GM12878 (cell line): ENCODE results near the gene PRR18. TPM values are rescaled to one million over a fixed set of nuclear protein-coding genes. Genes with fewer than 3 reads are reported as not detected.
A peak's percentile ranks its signal among the peaks of the same experiment; 100 is the strongest.

Source experiments
- ATAC-seq: fragments of 200-7000 bp; cut with Tn5 transposase; 3 replicates; pipeline ENCODE4 v1.9.1; 2020; ENCODE audit warnings: mild to moderate bottlenecking, moderate library complexity
- BruUV-seq: library from RNA; stranded (reverse); fragments of 400-500 nt; replicated peaks from 2 replicates; lab custom pipeline; 2021; lab: Mats Ljungman, UMichigan
- CTCF ChIA-PET: fragments of 300-600 bp; sonication (Branson Sonifier 250); formaldehyde crosslinking; extraction: SDS; loops from one replicate; lab custom pipeline; 2021; ENCODE audit warnings: inconsistent platforms; lab: Yijun Ruan, JAX
- POLR2A ChIA-PET: fragments of 350-600 bp; formaldehyde crosslinking; extraction: SDS; loops from one replicate; lab custom pipeline; 2021; ENCODE audit warnings: inconsistent platforms; lab: Charles Lee
- RAD21 ChIA-PET: fragments of 300-600 bp; sonication (Branson Sonifier 250); formaldehyde crosslinking; loops from one replicate; lab custom pipeline; 2023; ENCODE audit warnings: antibody characterized with exemption; ENCODE audit not compliant: unreplicated experiment; lab: Charles Lee
- SMC1A ChIA-PET: fragments of 300-600 bp; sonication (Branson Sonifier 250); formaldehyde crosslinking; loops from one replicate; lab custom pipeline; 2023; ENCODE audit not compliant: unreplicated experiment, uncharacterized antibody; lab: Charles Lee
- DNase-seq: peaks from one replicate; pipeline ENCODE4 v3.0.0-alpha.2; 2011; ENCODE audit warnings: low read depth, low spot score
- FAIRE-seq: peaks from 3 replicates; lab custom pipeline; 2011; peaks lifted over from hg19 to GRCh38; lab: Jason Lieb, UNC
- H2AFZ ChIP-seq: 2 replicates; pipeline ENCODE4 v1.6.0; 2011; ENCODE audit warnings: low read depth, low read length, control low read depth; ENCODE audit not compliant: control insufficient read depth
- H3K27ac ChIP-seq: 2 replicates; pipeline ENCODE4 v1.5.1; 2011; ENCODE audit warnings: control low read depth; ENCODE audit not compliant: control insufficient read depth, insufficient read depth
- H3K27me3 ChIP-seq, 2 experiments: replicated peaks in 1 of 2; 2 replicates each; pipeline versions ENCODE4 v1.6.0 to v1.6.1; 2011; ENCODE audit warnings: low read length in 1 of 2; ENCODE audit not compliant: control insufficient read depth in 2 of 2, insufficient read depth in 2 of 2
- H3K36me3 ChIP-seq, 2 experiments: 2 replicates each; pipeline ENCODE4 v1.5.1; 2011; ENCODE audit warnings: low read length in 1 of 2; ENCODE audit not compliant: control insufficient read depth in 2 of 2, insufficient read depth in 2 of 2
- H3K4me1 ChIP-seq: 2 replicates; pipeline ENCODE4 v1.6.1; 2011; ENCODE audit warnings: mild to moderate bottlenecking, low read length, moderate library complexity, mixed read lengths; ENCODE audit not compliant: control insufficient read depth, insufficient read depth
- H3K4me2 ChIP-seq: 2 replicates; pipeline ENCODE4 v1.6.0; 2011; ENCODE audit warnings: control low read depth; ENCODE audit not compliant: control insufficient read depth, insufficient read depth
- H3K4me3 ChIP-seq: fragments of 200-600 bp; sonication (generic); 2 replicates; pipeline ENCODE4 v1.5.1; 2016
- H3K79me2 ChIP-seq: 2 replicates; pipeline ENCODE4 v1.6.0; 2011; ENCODE audit warnings: low read length; ENCODE audit not compliant: control insufficient read depth, insufficient read depth
- H3K9ac ChIP-seq: 2 replicates; pipeline ENCODE4 v1.8.0; 2011; ENCODE audit warnings: low read length, control low read depth, mixed read lengths; ENCODE audit not compliant: control insufficient read depth, insufficient read depth
- H3K9me3 ChIP-seq: replicated peaks from 3 replicates; pipeline ENCODE4 v1.5.1; 2011; ENCODE audit warnings: mild to moderate bottlenecking, low read length; ENCODE audit not compliant: control insufficient read depth, insufficient read depth
- H4K20me1 ChIP-seq: 2 replicates; pipeline ENCODE4 v1.6.0; 2011; ENCODE audit not compliant: control insufficient read depth, insufficient read depth
- ATF7 ChIP-seq: fragments of 450-650 bp; IDR thresholded peaks from 2 replicates; pipeline ENCODE4 v1.6.1; 2016; ENCODE audit warnings: low read depth, mild to moderate bottlenecking
- BACH1 ChIP-seq: fragments of 450-650 bp; IDR thresholded peaks from 2 replicates; pipeline ENCODE4 v1.6.1; 2017; ENCODE audit warnings: mild to moderate bottlenecking, borderline replicate concordance
- BHLHE40 ChIP-seq, 2 experiments: fragments of 450-650 bp in 1 of 2; IDR thresholded peaks; 2 replicates each; pipeline ENCODE4 v1.6.1; 2011 to 2017; ENCODE audit warnings: low read depth in 2 of 2, borderline replicate concordance in 1 of 2, improper control_type of control experiment in 1 of 2, low read length in 1 of 2, mild to moderate bottlenecking in 1 of 2
- CHD2 ChIP-seq: IDR thresholded peaks from 2 replicates; pipeline ENCODE4 v1.6.1; 2011; ENCODE audit warnings: low read depth, low read length, improper control_type of control experiment, borderline replicate concordance
- EED ChIP-seq: sonication (generic); IDR thresholded peaks from 2 replicates; pipeline ENCODE4 v1.6.1; 2016; ENCODE audit warnings: antibody characterized with exemption, low read depth
- FOXK2 ChIP-seq: fragments of 450-650 bp; IDR thresholded peaks from 2 replicates; pipeline ENCODE4 v1.6.1; 2017; ENCODE audit warnings: mild to moderate bottlenecking, moderate library complexity
- HCFC1 ChIP-seq: fragments of 150-350 bp; IDR thresholded peaks from 2 replicates; pipeline ENCODE4 v1.6.1; 2014; ENCODE audit warnings: low read length
- HDAC2 ChIP-seq: fragments of 200-600 bp; sonication (generic); IDR thresholded peaks from 2 replicates; pipeline ENCODE4 v1.6.1; 2017
- HDAC6 ChIP-seq: fragments of 200-600 bp; sonication (generic); IDR thresholded peaks from one replicate; pipeline ENCODE4 v1.8.0; 2017; ENCODE audit warnings: antibody characterized with exemption; ENCODE audit not compliant: unreplicated experiment
- IKZF2 ChIP-seq, 2 experiments: fragments of 450-650 bp; IDR thresholded peaks; 2 replicates each; pipeline ENCODE4 v1.6.1; 2017; ENCODE audit warnings: mild to moderate bottlenecking in 2 of 2, moderate library complexity in 2 of 2
- MTA3 ChIP-seq: IDR thresholded peaks from 2 replicates; pipeline ENCODE4 v1.6.1; 2012; ENCODE audit warnings: low read length, inconsistent platforms, borderline replicate concordance
- MXI1 ChIP-seq: fragments of 150-350 bp; IDR thresholded peaks from 2 replicates; pipeline ENCODE4 v1.6.1; 2011; ENCODE audit warnings: low read depth, mild to moderate bottlenecking, inconsistent platforms, low read length, improper control_type of control experiment
- NFIC ChIP-seq: IDR thresholded peaks from 2 replicates; pipeline ENCODE4 v1.6.1; 2012; ENCODE audit warnings: low read depth, mild to moderate bottlenecking, inconsistent platforms, low read length, moderate library complexity
- NR2C1 ChIP-seq: fragments of 450-650 bp; IDR thresholded peaks from 2 replicates; pipeline ENCODE4 v1.6.1; 2017; ENCODE audit warnings: antibody characterized with exemption, mild to moderate bottlenecking, moderate library complexity
- PAX5 ChIP-seq: IDR thresholded peaks from 2 replicates; pipeline ENCODE4 v1.6.1; 2011; ENCODE audit warnings: low read depth, low read length, borderline replicate concordance
- POLR2A ChIP-seq: IDR thresholded peaks from 2 replicates; pipeline ENCODE4 v1.6.1; 2011; ENCODE audit warnings: low read depth, mild to moderate bottlenecking, low read length
- RBBP5 ChIP-seq: fragments of 200-600 bp; sonication (generic); conservative IDR thresholded peaks from 2 replicates; pipeline ENCODE4 v1.6.1; 2016
- SP1 ChIP-seq: IDR thresholded peaks from one replicate; pipeline ENCODE4 v1.6.1; 2011; ENCODE audit warnings: low read depth, low read length
- WRNIP1 ChIP-seq: IDR thresholded peaks from 2 replicates; pipeline ENCODE4 v1.6.1; 2011; ENCODE audit warnings: low read depth, low read length, improper control_type of control experiment, borderline replicate concordance
- WGBS: methylation state at CpG from one replicate; pipeline ENCODE4 v1.1.6; 2016; ENCODE audit warnings: low lambda C conversion rate; ENCODE audit not compliant: insufficient replicate concordance, insufficient coverage; ENCODE audit errors: missing lambda C conversion rate; 5-methylcytosine and 5-hydroxymethylcytosine counted together
- in situ Hi-C: fragments of 300-500 bp; cut with MboI; formaldehyde crosslinking; loops from 9 replicates; pipeline ENCODE4 v1.14.3; 2018; ENCODE audit warnings: mixed read lengths
- intact Hi-C: fragments of 100-400 bp; cut with micrococcal nuclease; formaldehyde crosslinking; loops from one replicate; pipeline ENCODE4 v1.14.2; 2022; ENCODE audit not compliant: unreplicated experiment
- polyA plus RNA-seq, 11 experiments: library from polyadenylated mRNA; depleted of rRNA in 4 of 11; unstranded in 6 of 11; stranded (reverse) in 5 of 11; fragments of >200 nt; fragmentation: Nextera tagmentation in 4 of 11; fragmentation: Illumina TruSeq in 1 of 11; extraction: Ambion mirVana in 4 of 11; extraction: Trizol in 1 of 11; gene quantifications; 1 replicate in 1 of 11; 2 replicates in 10 of 11; pipeline versions ENCODE4 v1.2.1 to v1.2.3, GENCODE V29; 2011 to 2016; ENCODE audit warnings: inconsistent platforms in 2 of 11, missing spikeins in 2 of 11, low read depth in 1 of 11
- total RNA-seq, 4 experiments: library from RNA; depleted of rRNA in 3 of 4; stranded (reverse); fragments of >200 nt in 3 of 4; fragmentation: Illumina TruSeq in 1 of 4; extraction: Trizol in 1 of 4; gene quantifications; 2 replicates each; pipeline versions ENCODE4 v1.2.1 to v1.2.3, GENCODE V29; 2013 to 2021
- TF ChIP-seq, protein P1 (sequence below): IDR thresholded peaks from 2 replicates; pipeline ENCODE4 v1.6.1; 2011; ENCODE audit warnings: low read depth, mild to moderate bottlenecking, low read length, moderate library complexity, borderline replicate concordance; ENCODE audit errors: extremely low read depth
- TF ChIP-seq, protein P2 (sequence below): fragments of 450-650 bp; IDR thresholded peaks from 2 replicates; pipeline ENCODE4 v1.6.1; 2017; ENCODE audit warnings: low read depth, mild to moderate bottlenecking, moderate library complexity

The PRR18 gene
- total and polyA plus RNA-seq, 10 of the 15 experiments (the other 5 are each of a cell fraction or from before 2014, with no cell fraction given) = 0.13 to 8.2 (median 1.6) TPM

DNA sequence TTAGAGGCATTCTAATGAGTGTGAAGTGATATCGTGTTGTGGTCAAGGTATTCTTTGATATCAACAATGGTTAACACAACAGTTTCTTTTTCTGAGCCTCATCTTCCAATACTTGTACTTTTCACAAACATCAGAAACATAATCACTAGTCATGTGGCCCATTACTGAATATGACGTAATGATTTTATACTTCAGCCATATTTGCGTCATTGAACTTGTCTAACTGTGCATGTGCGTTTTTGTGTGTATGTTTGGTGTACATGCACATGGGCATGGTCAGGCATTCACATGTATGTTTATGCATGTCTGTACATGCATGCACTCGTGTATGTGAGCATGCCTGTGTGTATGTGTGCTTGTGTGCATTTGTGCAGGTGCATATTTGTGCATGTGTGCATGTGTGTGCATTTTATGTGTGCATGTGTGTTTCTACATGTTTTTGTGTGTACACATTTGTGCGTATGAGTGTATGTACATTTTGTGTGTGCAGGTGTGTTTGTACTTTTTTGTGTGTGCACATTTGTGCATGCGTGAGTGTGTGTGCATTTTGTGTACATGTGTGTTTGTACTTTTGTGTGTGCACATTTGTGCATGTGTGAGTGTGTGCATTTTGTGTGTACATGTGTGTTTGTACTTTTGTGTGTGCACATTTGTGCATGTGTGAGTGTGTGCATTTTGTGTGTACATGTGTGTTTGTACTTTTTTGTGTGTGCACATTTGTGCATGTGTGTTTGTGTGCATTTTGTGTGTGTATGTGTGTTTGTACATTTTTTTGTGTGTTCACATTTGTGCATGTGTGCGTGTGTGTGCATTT, 29.4 kb downstream of the PRR18 start:
- H3K4me3 ChIP-seq = no peak overlapping the region
- H3K9me3 ChIP-seq = no peaks in the 10 kb centered on the region; the same call in 2 of the 3 replicates
- ChIA-PET RAD21 (interaction anchor here (1.5 to 4.4 kb wide), 2 partner anchors 32 to 35 kb away, joined by 5 to 60 read pairs; partner anchors contain the start of gene PRR18), SMC1A (interaction anchor here (3.1 to 3.8 kb wide), 4 partner anchors 31 to 121 kb away, joined by 20 to 29 read pairs (median 26); partner anchors contain the start of gene PRR18), CTCF (interaction anchor here (3.4 to 5.1 kb wide), 5 partner anchors 32 to 121 kb away, joined by 33 to 105 read pairs (median 40); partner anchors contain the start of gene PRR18), POLR2A (no interaction called here)
- intact Hi-C loops (loop anchor here (2.0 to 10.0 kb wide), 3 partner anchors 54 to 394 kb away; partner anchors contain the start of gene SFT2D1), in situ Hi-C loops (loop anchor here (5.0 kb wide), 2 partner anchors 34 to 109 kb away; no protein-coding TSS in a partner anchor)
- peaks cover 38% of the 10 kb centered on the region for H3K4me1 ChIP-seq
- H3K27me3 ChIP-seq = no peaks in the 10 kb centered on the region
- no peak overlapping the region for H3K4me2 ChIP-seq
- no peaks in the 10 kb centered on the region for H3K79me2 ChIP-seq
- DNase-seq (no peak), ATAC-seq (no peak), FAIRE-seq (no peak)
- no peaks in the 10 kb centered on the region for H3K36me3 ChIP-seq
- BruUV-seq = no TSS peak
- no peak overlapping the region for H3K9ac ChIP-seq
- WGBS = 77% methylated on average over 8 of the region's 8 CpGs
- no peak overlapping the region for H2AFZ ChIP-seq
- no peaks in the 10 kb centered on the region for H4K20me1 ChIP-seq
- peak overlapping the region; percentile 62 for H3K27ac ChIP-seq
- TF ChIP-seq, protein P1, sequence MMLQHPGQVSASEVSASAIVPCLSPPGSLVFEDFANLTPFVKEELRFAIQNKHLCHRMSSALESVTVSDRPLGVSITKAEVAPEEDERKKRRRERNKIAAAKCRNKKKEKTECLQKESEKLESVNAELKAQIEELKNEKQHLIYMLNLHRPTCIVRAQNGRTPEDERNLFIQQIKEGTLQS = no peak
- TF ChIP-seq MTA3 = no peak
- peak; percentile 68 for TF ChIP-seq ATF7
- TF ChIP-seq, protein P2, sequence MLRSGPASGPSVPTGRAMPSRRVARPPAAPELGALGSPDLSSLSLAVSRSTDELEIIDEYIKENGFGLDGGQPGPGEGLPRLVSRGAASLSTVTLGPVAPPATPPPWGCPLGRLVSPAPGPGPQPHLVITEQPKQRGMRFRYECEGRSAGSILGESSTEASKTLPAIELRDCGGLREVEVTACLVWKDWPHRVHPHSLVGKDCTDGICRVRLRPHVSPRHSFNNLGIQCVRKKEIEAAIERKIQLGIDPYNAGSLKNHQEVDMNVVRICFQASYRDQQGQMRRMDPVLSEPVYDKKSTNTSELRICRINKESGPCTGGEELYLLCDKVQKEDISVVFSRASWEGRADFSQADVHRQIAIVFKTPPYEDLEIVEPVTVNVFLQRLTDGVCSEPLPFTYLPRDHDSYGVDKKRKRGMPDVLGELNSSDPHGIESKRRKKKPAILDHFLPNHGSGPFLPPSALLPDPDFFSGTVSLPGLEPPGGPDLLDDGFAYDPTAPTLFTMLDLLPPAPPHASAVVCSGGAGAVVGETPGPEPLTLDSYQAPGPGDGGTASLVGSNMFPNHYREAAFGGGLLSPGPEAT = 0 out of 2 replicates have a peak, but pooled peaks have one; percentile 3
- no peak for TF ChIP-seq FOXK2
- TF ChIP-seq HCFC1 = no peak
- no peak for TF ChIP-seq RBBP5
- no peak for TF ChIP-seq HDAC6
- TF ChIP-seq MXI1 = no peak
- TF ChIP-seq SP1 = no peak
- peak; percentile 51; the same call in 1 of the 2 replicates for TF ChIP-seq HDAC2
- no peak for TF ChIP-seq POLR2A
- no peak for TF ChIP-seq IKZF2 (IDR thresholded peaks at IDR 0.05)
- no peak for TF ChIP-seq BHLHE40 (IDR thresholded peaks at IDR 0.05; ENCODE audit: borderline replicate concordance in 1 of 2, low read depth in 2 of 2, low read length in 1 of 2)
- TF ChIP-seq EED = no peak
- no peak for TF ChIP-seq CHD2
- TF ChIP-seq NR2C1 = no peak
- TF ChIP-seq BACH1 = no peak
- TF ChIP-seq NFIC = peak; percentile 7; the same call in 1 of the 2 replicates
- no peak for TF ChIP-seq WRNIP1
- TF ChIP-seq PAX5 = no peak
